SJCRH30 (cell line): ENCODE data around the gene MCM7. TPM values are rescaled to one million over a fixed set of nuclear protein-coding genes. Genes with fewer than 3 reads are reported as not detected.

ENCODE experiments used
- DNase-seq, 2 experiments: peaks; one replicate each; pipeline ENCODE4 v3.0.0-alpha.2; 2015 to 2020
- H3K27ac ChIP-seq: fragments of 250-450 bp; sonication (Bioruptor Pico); 2 replicates; pipeline ENCODE4 v1.5.1; 2020; ENCODE audit warnings: mild to moderate bottlenecking, moderate library complexity
- H3K27me3 ChIP-seq: fragments of 250-450 bp; sonication (Bioruptor Pico); 2 replicates; pipeline ENCODE4 v1.5.1; 2020; ENCODE audit warnings: mild to moderate bottlenecking, moderate library complexity
- H3K36me3 ChIP-seq: fragments of 250-450 bp; sonication (Bioruptor Pico); 2 replicates; pipeline ENCODE4 v1.5.1; 2020; ENCODE audit warnings: mild to moderate bottlenecking, moderate library complexity
- H3K4me1 ChIP-seq: fragments of 250-450 bp; sonication (Bioruptor Pico); 2 replicates; pipeline ENCODE4 v1.5.1; 2020; ENCODE audit warnings: mild to moderate bottlenecking, moderate library complexity
- H3K4me3 ChIP-seq: fragments of 250-450 bp; sonication (Bioruptor Pico); 2 replicates; pipeline ENCODE4 v1.5.1; 2020; ENCODE audit warnings: mild to moderate bottlenecking, moderate library complexity
- H3K9me3 ChIP-seq: fragments of 250-450 bp; sonication (Bioruptor Pico); replicated peaks from 2 replicates; pipeline ENCODE4 v1.5.1; 2020; ENCODE audit warnings: mild to moderate bottlenecking, moderate library complexity
- total RNA-seq: library from RNA; depleted of rRNA; stranded (reverse); fragments of >200 nt; shearing (Covaris generic); gene quantifications from 2 replicates; pipeline ENCODE4 v1.2.3, GENCODE V29; 2014

MCM7 gene
- total RNA-seq, 1 experiment from 2014 or later = 353 TPM

GRCh38 chr7:100111156-100111555, 10.0 kb upstream of the MCM7 start:
- no peak overlapping the region for H3K4me3 ChIP-seq
- no peaks in the 10 kb centered on the region for H3K9me3 ChIP-seq
- H3K27me3 ChIP-seq = no peaks in the 10 kb centered on the region
- DNase-seq = no peak
- no peak overlapping the region for H3K27ac ChIP-seq
- peaks cover 36% of the 10 kb centered on the region for H3K36me3 ChIP-seq
- H3K4me1 ChIP-seq = no peaks in the 10 kb centered on the region

GRCh38 chr7:100109521-100110163, 8.4 kb upstream of the MCM7 start:
- no peak overlapping the region for H3K4me3 ChIP-seq
- no peaks in the 10 kb centered on the region for H3K9me3 ChIP-seq
- no peak overlapping the region for H3K27ac ChIP-seq
- H3K36me3 ChIP-seq = peaks cover 36% of the 10 kb centered on the region
- no peaks in the 10 kb centered on the region for H3K27me3 ChIP-seq
- DNase-seq = no peak
- H3K4me1 ChIP-seq = no peaks in the 10 kb centered on the region

GRCh38 chr7:100107890-100108289, 6.7 kb upstream of the MCM7 start:
- Histone ChIP-seq H3K27me3 (no peaks in the 10 kb centered on the region), H3K36me3 (peaks cover 31% of the 10 kb centered on the region)
- no peak for DNase-seq

GRCh38 chr7:100107125-100107737, 6.0 kb upstream of the MCM7 start:
- no peaks in the 10 kb centered on the region for H3K27me3 ChIP-seq
- no peak for DNase-seq
- no peak overlapping the region for H3K4me3 ChIP-seq
- no peak overlapping the region for H3K27ac ChIP-seq
- no peaks in the 10 kb centered on the region for H3K9me3 ChIP-seq
- no peaks in the 10 kb centered on the region for H3K4me1 ChIP-seq
- peaks cover 27% of the 10 kb centered on the region for H3K36me3 ChIP-seq

More at GRCh38 chr7:100107890-100108289, 6.7 kb upstream of the MCM7 start:
- no peak overlapping the region for H3K27ac ChIP-seq
- no peak overlapping the region for H3K4me3 ChIP-seq
- no peaks in the 10 kb centered on the region for H3K9me3 ChIP-seq
- no peaks in the 10 kb centered on the region for H3K4me1 ChIP-seq

GRCh38 chr7:100106633-100107032, 5.4 kb upstream of the MCM7 start:
- no peak overlapping the region for H3K27ac ChIP-seq
- H3K4me1 ChIP-seq = no peaks in the 10 kb centered on the region
- H3K36me3 ChIP-seq = peaks cover 26% of the 10 kb centered on the region
- DNase-seq = no peak
- no peaks in the 10 kb centered on the region for H3K9me3 ChIP-seq
- no peaks in the 10 kb centered on the region for H3K27me3 ChIP-seq
- no peak overlapping the region for H3K4me3 ChIP-seq

GRCh38 chr7:100105534-100105933, 4.3 kb upstream of the MCM7 start:
- Histone ChIP-seq H3K27ac (no peak overlapping the region), H3K36me3 (peaks cover 24% of the 10 kb centered on the region), H3K4me1 (no peaks in the 10 kb centered on the region), H3K4me3 (no peak overlapping the region), H3K27me3 (no peaks in the 10 kb centered on the region), H3K9me3 (no peaks in the 10 kb centered on the region)
- no peak for DNase-seq

GRCh38 chr7:100102950-100103840, 2.0 kb upstream of the MCM7 start:
- no peak overlapping the region for H3K27ac ChIP-seq
- H3K9me3 ChIP-seq = no peaks in the 10 kb centered on the region
- H3K27me3 ChIP-seq = no peaks in the 10 kb centered on the region
- H3K4me1 ChIP-seq = no peaks in the 10 kb centered on the region
- DNase-seq = no peak
- no peak overlapping the region for H3K4me3 ChIP-seq
- H3K36me3 ChIP-seq = peaks cover 32% of the 10 kb centered on the region

GRCh38 chr7:100100420-100101015, 679 bp downstream of the MCM7 start:
- peaks cover 50% of the 10 kb centered on the region for H3K36me3 ChIP-seq
- DNase-seq = peak; percentile 93 to 94
- no peaks in the 10 kb centered on the region for H3K9me3 ChIP-seq
- H3K4me1 ChIP-seq = no peaks in the 10 kb centered on the region
- H3K27ac ChIP-seq = peak overlapping the region; percentile 98
- H3K27me3 ChIP-seq = no peaks in the 10 kb centered on the region
- H3K4me3 ChIP-seq = peak overlapping the region; percentile 93

GRCh38 chr7:100099452-100099851, 1.7 kb downstream of the MCM7 start:
- DNase-seq = no peak
- no peaks in the 10 kb centered on the region for H3K4me1 ChIP-seq
- H3K4me3 ChIP-seq = peak overlapping the region; percentile 93
- no peak overlapping the region for H3K27ac ChIP-seq
- H3K9me3 ChIP-seq = no peaks in the 10 kb centered on the region
- no peaks in the 10 kb centered on the region for H3K27me3 ChIP-seq
- H3K36me3 ChIP-seq = peaks cover 60% of the 10 kb centered on the region

- Histone ChIP-seq H3K27me3 (no peaks in the 10 kb centered on the region), H3K9me3 (no peaks in the 10 kb centered on the region), H3K4me1 (no peaks in the 10 kb centered on the region), H3K27ac (no peak overlapping the region), H3K4me3 (no peak overlapping the region), H3K36me3 (peaks cover 66% of the 10 kb centered on the region)
- DNase-seq = no peak
Measured at GRCh38 chr7:100098913-100099312, 2.3 kb downstream of the MCM7 start.

GRCh38 chr7:100095704-100096103, 5.5 kb downstream of the MCM7 start:
- Histone ChIP-seq H3K36me3 (peaks cover 96% of the 10 kb centered on the region), H3K4me1 (peaks cover 15% of the 10 kb centered on the region), H3K27me3 (no peaks in the 10 kb centered on the region), H3K9me3 (no peaks in the 10 kb centered on the region), H3K27ac (no peak overlapping the region), H3K4me3 (no peak overlapping the region)
- no peak for DNase-seq

GRCh38 chr7:100095289-100095688, 5.9 kb downstream of the MCM7 start:
- no peak overlapping the region for H3K4me3 ChIP-seq
- DNase-seq = no peak
- H3K27me3 ChIP-seq = no peaks in the 10 kb centered on the region
- peaks cover 19% of the 10 kb centered on the region for H3K4me1 ChIP-seq
- no peak overlapping the region for H3K27ac ChIP-seq
- H3K9me3 ChIP-seq = no peaks in the 10 kb centered on the region
- H3K36me3 ChIP-seq = peaks cover 94% of the 10 kb centered on the region

GRCh38 chr7:100093925-100094486, 7.2 kb downstream of the MCM7 start:
- no peaks in the 10 kb centered on the region for H3K9me3 ChIP-seq
- H3K4me1 ChIP-seq = peaks cover 24% of the 10 kb centered on the region
- no peaks in the 10 kb centered on the region for H3K27me3 ChIP-seq
- no peak overlapping the region for H3K4me3 ChIP-seq
- H3K36me3 ChIP-seq = peaks cover 81% of the 10 kb centered on the region
- DNase-seq = no peak
- H3K27ac ChIP-seq = no peak overlapping the region

- Histone ChIP-seq H3K27ac (no peak overlapping the region), H3K27me3 (no peaks in the 10 kb centered on the region), H3K4me3 (no peak overlapping the region), H3K9me3 (no peaks in the 10 kb centered on the region), H3K36me3 (peaks cover 76% of the 10 kb centered on the region), H3K4me1 (peaks cover 24% of the 10 kb centered on the region)
- no peak for DNase-seq
Measured at GRCh38 chr7:100093498-100093897, 7.7 kb downstream of the MCM7 start.
